ENCODE measurements around the gene BMP4. TPM values are rescaled to one million over a fixed set of nuclear protein-coding genes. Genes with fewer than 3 reads are reported as not detected.

The BMP4 gene
- total RNA-seq, 1 experiment from 2014 or later = 0.87 TPM

DNA sequence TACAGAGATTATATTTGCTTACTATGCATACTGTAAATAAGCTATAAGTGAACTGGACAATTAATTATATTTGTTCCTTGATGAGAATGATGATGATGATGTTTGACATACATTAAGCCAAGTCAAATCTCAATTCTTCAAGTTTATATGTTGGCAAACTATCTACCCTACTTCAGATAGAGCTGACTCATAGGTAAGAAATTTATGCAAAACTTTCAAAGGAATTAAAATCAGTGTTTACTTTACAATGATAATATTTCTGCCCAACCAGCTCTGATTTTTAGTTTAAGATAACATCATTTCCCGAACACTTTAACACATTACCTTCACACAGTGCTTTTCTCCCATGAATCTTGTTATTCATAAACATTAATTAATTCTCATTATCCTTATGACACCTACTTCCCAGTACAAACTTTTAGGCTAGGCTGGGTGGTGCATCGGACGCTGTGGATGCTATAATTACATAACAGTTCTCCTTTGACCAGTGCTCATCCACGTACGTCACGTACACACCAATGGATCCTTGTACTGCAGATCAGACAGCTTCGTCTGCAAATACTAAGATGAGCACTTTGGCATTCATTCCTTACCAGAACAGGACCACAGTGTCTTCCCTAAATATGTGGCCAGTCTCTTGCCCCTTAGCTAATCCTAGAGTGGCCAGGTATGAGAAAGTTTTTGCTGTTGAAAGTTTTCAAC lies 18.3 kb downstream of the BMP4 start:
- ChIA-PET CTCF (no interaction called here), POLR2A (no interaction called here)
- Histone ChIP-seq H3K36me3 (ENCODE audit: control insufficient read depth, insufficient read depth, low read length) (no peaks in the 10 kb centered on the region), H3K27ac (ENCODE audit: low read length) (no peak overlapping the region), H3K4me1 (ENCODE audit: control insufficient read depth, insufficient read depth, low read length) (no peaks in the 10 kb centered on the region), H3K4me3 (ENCODE audit: low read depth in 2 of 2, low read length in 2 of 2) (no peak overlapping the region), H3K9me3 (ENCODE audit: control insufficient read depth, insufficient read depth, low read depth, low read length) (no peaks in the 10 kb centered on the region), H3K27me3 (ENCODE audit: control insufficient read depth, insufficient read depth, low read length) (no peaks in the 10 kb centered on the region)
- TF ChIP-seq TCF7L2 (IDR thresholded peaks at IDR 0.05; ENCODE audit: low read depth, low read length) (no peak), POLR2AphosphoS5 (IDR thresholded peaks at IDR 0.05; ENCODE audit: low read depth, low read length) (no peak), SIN3A (IDR thresholded peaks at IDR 0.05; ENCODE audit: borderline replicate concordance, insufficient read depth, low read depth, low read length) (no peak)
- TF ChIP-seq, protein P1, sequence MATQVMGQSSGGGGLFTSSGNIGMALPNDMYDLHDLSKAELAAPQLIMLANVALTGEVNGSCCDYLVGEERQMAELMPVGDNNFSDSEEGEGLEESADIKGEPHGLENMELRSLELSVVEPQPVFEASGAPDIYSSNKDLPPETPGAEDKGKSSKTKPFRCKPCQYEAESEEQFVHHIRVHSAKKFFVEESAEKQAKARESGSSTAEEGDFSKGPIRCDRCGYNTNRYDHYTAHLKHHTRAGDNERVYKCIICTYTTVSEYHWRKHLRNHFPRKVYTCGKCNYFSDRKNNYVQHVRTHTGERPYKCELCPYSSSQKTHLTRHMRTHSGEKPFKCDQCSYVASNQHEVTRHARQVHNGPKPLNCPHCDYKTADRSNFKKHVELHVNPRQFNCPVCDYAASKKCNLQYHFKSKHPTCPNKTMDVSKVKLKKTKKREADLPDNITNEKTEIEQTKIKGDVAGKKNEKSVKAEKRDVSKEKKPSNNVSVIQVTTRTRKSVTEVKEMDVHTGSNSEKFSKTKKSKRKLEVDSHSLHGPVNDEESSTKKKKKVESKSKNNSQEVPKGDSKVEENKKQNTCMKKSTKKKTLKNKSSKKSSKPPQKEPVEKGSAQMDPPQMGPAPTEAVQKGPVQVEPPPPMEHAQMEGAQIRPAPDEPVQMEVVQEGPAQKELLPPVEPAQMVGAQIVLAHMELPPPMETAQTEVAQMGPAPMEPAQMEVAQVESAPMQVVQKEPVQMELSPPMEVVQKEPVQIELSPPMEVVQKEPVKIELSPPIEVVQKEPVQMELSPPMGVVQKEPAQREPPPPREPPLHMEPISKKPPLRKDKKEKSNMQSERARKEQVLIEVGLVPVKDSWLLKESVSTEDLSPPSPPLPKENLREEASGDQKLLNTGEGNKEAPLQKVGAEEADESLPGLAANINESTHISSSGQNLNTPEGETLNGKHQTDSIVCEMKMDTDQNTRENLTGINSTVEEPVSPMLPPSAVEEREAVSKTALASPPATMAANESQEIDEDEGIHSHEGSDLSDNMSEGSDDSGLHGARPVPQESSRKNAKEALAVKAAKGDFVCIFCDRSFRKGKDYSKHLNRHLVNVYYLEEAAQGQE (IDR thresholded peaks at IDR 0.05; ENCODE audit: insufficient read depth in 1 of 2, low read depth in 2 of 2, low read length in 1 of 2) = no peak
- TF ChIP-seq, protein P2, sequence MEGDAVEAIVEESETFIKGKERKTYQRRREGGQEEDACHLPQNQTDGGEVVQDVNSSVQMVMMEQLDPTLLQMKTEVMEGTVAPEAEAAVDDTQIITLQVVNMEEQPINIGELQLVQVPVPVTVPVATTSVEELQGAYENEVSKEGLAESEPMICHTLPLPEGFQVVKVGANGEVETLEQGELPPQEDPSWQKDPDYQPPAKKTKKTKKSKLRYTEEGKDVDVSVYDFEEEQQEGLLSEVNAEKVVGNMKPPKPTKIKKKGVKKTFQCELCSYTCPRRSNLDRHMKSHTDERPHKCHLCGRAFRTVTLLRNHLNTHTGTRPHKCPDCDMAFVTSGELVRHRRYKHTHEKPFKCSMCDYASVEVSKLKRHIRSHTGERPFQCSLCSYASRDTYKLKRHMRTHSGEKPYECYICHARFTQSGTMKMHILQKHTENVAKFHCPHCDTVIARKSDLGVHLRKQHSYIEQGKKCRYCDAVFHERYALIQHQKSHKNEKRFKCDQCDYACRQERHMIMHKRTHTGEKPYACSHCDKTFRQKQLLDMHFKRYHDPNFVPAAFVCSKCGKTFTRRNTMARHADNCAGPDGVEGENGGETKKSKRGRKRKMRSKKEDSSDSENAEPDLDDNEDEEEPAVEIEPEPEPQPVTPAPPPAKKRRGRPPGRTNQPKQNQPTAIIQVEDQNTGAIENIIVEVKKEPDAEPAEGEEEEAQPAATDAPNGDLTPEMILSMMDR (IDR thresholded peaks at IDR 0.05) = no peak
- DNase-seq (ENCODE audit: low read depth, low spot score) (no peak), ATAC-seq (no peak)
- in situ Hi-C loops (cut with HindIII; ENCODE audit: low pct_unique_long_range_greater_than_20kb, low sequenced_read_pairs) (no loop called here), intact Hi-C loops (cut with micrococcal nuclease; ENCODE audit: unreplicated experiment) (no loop called here)
- no TSS peak for BruUV-seq (replicated peaks)

DNA sequence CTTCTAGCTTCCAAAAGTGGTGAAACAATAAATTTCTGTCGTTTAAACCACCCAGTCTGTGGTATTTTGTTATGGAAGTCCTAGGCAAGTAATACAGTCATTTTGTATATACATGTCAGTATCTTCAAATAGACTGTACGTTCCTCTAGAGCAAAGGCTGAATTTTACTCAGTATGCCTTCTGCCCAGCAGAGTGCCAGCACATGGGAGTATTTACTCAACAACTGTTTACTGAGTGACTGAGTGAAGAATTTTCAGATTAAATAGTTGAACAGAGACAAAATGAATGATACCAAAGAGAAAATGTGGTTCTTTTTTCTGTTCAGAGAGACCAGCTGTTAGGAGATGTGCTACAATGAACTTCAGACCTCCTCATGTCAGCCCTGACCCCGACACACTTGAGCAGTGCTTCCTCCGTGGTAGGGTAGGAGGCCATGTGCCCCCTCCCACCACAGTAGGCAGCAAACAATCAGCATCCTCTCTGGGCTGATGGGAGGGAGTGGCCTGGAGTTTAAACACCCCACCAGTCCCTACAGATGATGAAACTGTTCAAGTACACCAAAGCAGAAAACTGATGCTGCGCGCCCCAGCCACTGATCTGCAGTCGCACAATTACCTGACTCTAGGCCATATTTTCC lies 21.7 kb downstream of the BMP4 start:
- ChIA-PET POLR2A (interaction anchor here (0.8 kb wide), 1 partner anchor 526 kb away, joined by 4 read pairs; no protein-coding TSS in a partner anchor), CTCF (no interaction called here)
- intact Hi-C loops (cut with micrococcal nuclease; ENCODE audit: unreplicated experiment) (no loop called here), in situ Hi-C loops (cut with HindIII; ENCODE audit: low pct_unique_long_range_greater_than_20kb, low sequenced_read_pairs) (no loop called here)
- BruUV-seq (replicated peaks) = no TSS peak
- no peak overlapping the region for H3K4me3 ChIP-seq (ENCODE audit: low read depth in 2 of 2, low read length in 2 of 2)
- TF ChIP-seq, protein P2 (IDR thresholded peaks at IDR 0.05) = no peak
- TF ChIP-seq POLR2AphosphoS5 (IDR thresholded peaks at IDR 0.05; ENCODE audit: low read depth, low read length) (no peak), SIN3A (IDR thresholded peaks at IDR 0.05; ENCODE audit: borderline replicate concordance, insufficient read depth, low read depth, low read length) (no peak), TCF7L2 (IDR thresholded peaks at IDR 0.05; ENCODE audit: low read depth, low read length) (no peak)
- TF ChIP-seq, protein P1 (IDR thresholded peaks at IDR 0.05; ENCODE audit: insufficient read depth in 1 of 2, low read depth in 2 of 2, low read length in 1 of 2) = no peak
- H3K9me3 ChIP-seq (ENCODE audit: control insufficient read depth, insufficient read depth, low read depth, low read length) = no peaks in the 10 kb centered on the region
- H3K27me3 ChIP-seq (ENCODE audit: control insufficient read depth, insufficient read depth, low read length) = no peaks in the 10 kb centered on the region
- ATAC-seq (no peak), DNase-seq (ENCODE audit: low read depth, low spot score) (no peak)
- H3K4me1 ChIP-seq (ENCODE audit: control insufficient read depth, insufficient read depth, low read length) = no peaks in the 10 kb centered on the region
- no peak overlapping the region for H3K27ac ChIP-seq (ENCODE audit: low read length)
- no peaks in the 10 kb centered on the region for H3K36me3 ChIP-seq (ENCODE audit: control insufficient read depth, insufficient read depth, low read length)
